Astrocyte of the cerebellum (primary cell): ENCODE measurements around the gene XIRP2.

Experiments used
- DNase-seq: peaks from one replicate; pipeline ENCODE4 v3.0.0-alpha.2; 2011; ENCODE audit warnings: low read depth
- H3K4me3 ChIP-seq: 2 replicates; pipeline ENCODE4 v1.5.1; 2011; ENCODE audit warnings: mild to moderate bottlenecking, low read depth, low read length, moderate library complexity
- in situ Hi-C: cut with HindIII; loops from 2 replicates; pipeline ENCODE4 v1.10.0; 2017; ENCODE audit warnings: low sequenced_read_pairs
- TF ChIP-seq, protein P1 (sequence below): IDR thresholded peaks from 2 replicates; pipeline ENCODE4 v1.5.1; 2012; ENCODE audit warnings: low read length, low read depth, moderate library complexity, mild to moderate bottlenecking; ENCODE audit errors: missing control alignments

XIRP2 gene

DNA sequence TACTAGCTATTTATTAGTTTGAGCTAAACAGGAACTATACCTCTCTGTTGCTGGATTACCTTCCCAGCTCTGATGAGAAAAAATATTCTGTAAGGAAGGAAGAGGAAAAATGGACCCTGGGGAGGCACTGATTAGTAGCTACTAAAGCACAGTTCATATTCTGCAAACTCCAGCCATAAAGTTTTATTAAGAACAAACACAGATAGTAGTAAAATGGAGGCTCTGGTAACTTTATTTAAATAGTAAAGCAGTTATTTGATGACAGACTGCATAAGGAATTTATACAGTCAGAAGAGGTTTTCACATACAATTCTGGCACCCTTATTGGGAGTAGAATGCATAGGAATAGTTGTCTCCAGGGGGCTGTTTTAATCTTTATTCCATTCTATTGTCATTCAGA is 84.1 kb downstream of the XIRP2 start:
- in situ Hi-C loops = no loop called here
- no peak overlapping the region for H3K4me3 ChIP-seq
- no peak for DNase-seq
- TF ChIP-seq, protein P1, sequence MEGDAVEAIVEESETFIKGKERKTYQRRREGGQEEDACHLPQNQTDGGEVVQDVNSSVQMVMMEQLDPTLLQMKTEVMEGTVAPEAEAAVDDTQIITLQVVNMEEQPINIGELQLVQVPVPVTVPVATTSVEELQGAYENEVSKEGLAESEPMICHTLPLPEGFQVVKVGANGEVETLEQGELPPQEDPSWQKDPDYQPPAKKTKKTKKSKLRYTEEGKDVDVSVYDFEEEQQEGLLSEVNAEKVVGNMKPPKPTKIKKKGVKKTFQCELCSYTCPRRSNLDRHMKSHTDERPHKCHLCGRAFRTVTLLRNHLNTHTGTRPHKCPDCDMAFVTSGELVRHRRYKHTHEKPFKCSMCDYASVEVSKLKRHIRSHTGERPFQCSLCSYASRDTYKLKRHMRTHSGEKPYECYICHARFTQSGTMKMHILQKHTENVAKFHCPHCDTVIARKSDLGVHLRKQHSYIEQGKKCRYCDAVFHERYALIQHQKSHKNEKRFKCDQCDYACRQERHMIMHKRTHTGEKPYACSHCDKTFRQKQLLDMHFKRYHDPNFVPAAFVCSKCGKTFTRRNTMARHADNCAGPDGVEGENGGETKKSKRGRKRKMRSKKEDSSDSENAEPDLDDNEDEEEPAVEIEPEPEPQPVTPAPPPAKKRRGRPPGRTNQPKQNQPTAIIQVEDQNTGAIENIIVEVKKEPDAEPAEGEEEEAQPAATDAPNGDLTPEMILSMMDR = no peak

GRCh38 chr2:166984188-166984587 is 95.9 kb downstream of the XIRP2 start:
- in situ Hi-C loops = no loop called here
- TF ChIP-seq, protein P1 = no peak
- H3K4me3 ChIP-seq = no peak overlapping the region
- DNase-seq = no peak

- TF ChIP-seq, protein P1 = no peak
- in situ Hi-C loops = no loop called here
- H3K4me3 ChIP-seq = no peak overlapping the region
- DNase-seq = no peak
Measured at GRCh38 chr2:166984797-166985196, 96.5 kb downstream of the XIRP2 start.

GRCh38 chr2:166994588-166995336 is 106.5 kb downstream of the XIRP2 start:
- in situ Hi-C loops = no loop called here

GRCh38 chr2:166996465-166996864 is 108.2 kb downstream of the XIRP2 start:
- no peak for DNase-seq
- TF ChIP-seq, protein P1 = no peak
- in situ Hi-C loops = no loop called here
- no peak overlapping the region for H3K4me3 ChIP-seq

More at GRCh38 chr2:166994588-166995336, 106.5 kb downstream of the XIRP2 start:
- no peak for DNase-seq
- no peak overlapping the region for H3K4me3 ChIP-seq
- TF ChIP-seq, protein P1 = no peak

- DNase-seq = no peak
- in situ Hi-C loops = no loop called here
- TF ChIP-seq, protein P1 = no peak
- H3K4me3 ChIP-seq = no peak overlapping the region
Measured at GRCh38 chr2:167001165-167001564, 112.9 kb downstream of the XIRP2 start.
